ENCODE measurements around the gene ARHGEF12.

GRCh38 chr11:120316880-120317688, 19.1 kb upstream of the ARHGEF12 start:
- TF ChIP-seq CTCF (IDR thresholded peaks at IDR 0.05) (no peak), POLR2A (IDR thresholded peaks at IDR 0.05) (no peak), POLR2AphosphoS5 (IDR thresholded peaks at IDR 0.05) (peak in 2 of 3 donors; percentile 42 to 71), EP300 (IDR thresholded peaks at IDR 0.05; ENCODE audit: low read depth) (no peak)

Data from transverse colon (tissue), 4 donors.